GM19023 (cell line): ENCODE data around the gene ALDOA.

Experiments
- ATAC-seq: cut with Tn5 transposase; IDR thresholded peaks from one replicate; pipeline ENCODE4 v1.9.1; 2021; ENCODE audit warnings: mild to moderate bottlenecking, moderate library complexity; ENCODE audit not compliant: unreplicated experiment

ALDOA gene

GRCh38 chr16:30088832-30089624 lies 23.5 kb downstream of the ALDOA start:
- no peak for ATAC-seq

- no peak for ATAC-seq
These were observed 25.2 kb downstream of the ALDOA start for GRCh38 chr16:30090610-30091331.

- ATAC-seq: peak; percentile 67
These were observed 26.2 kb downstream of the ALDOA start, which contains the start of gene TBX6 for GRCh38 chr16:30091474-30092372. TSS of gene TBX6 (minus strand) at chr16:30091924. CDS start at chr16:30091193, 731 bp downstream.

GRCh38 chr16:30092373-30093010 lies 26.9 kb downstream of the ALDOA start:
- ATAC-seq: peak; percentile 39

- no peak for ATAC-seq
These were observed 29.1 kb downstream of the ALDOA start for GRCh38 chr16:30094541-30095165.

GRCh38 chr16:30095166-30096078 lies 29.9 kb downstream of the ALDOA start:
- ATAC-seq: no peak

- peak; percentile 44 for ATAC-seq
These were observed 30.7 kb downstream of the ALDOA start, which contains the start of gene YPEL3 for GRCh38 chr16:30096105-30096861. TSS of gene YPEL3 (minus strand) at chr16:30096213. CDS start at chr16:30095482, 731 bp downstream.

- ATAC-seq: no peak
These were observed 31.5 kb downstream of the ALDOA start for GRCh38 chr16:30096862-30097563.

- no peak for ATAC-seq
These were observed 38.5 kb downstream of the ALDOA start for GRCh38 chr16:30104090-30104489.

- no peak for ATAC-seq
These were observed 38.9 kb downstream of the ALDOA start for GRCh38 chr16:30104492-30104891.

GRCh38 chr16:30108059-30108850 lies 42.7 kb downstream of the ALDOA start:
- no peak for ATAC-seq

- ATAC-seq: no peak
These were observed 45.1 kb downstream of the ALDOA start for GRCh38 chr16:30110661-30111060.

- ATAC-seq: no peak
These were observed 46.9 kb downstream of the ALDOA start for GRCh38 chr16:30112197-30113030.

GRCh38 chr16:30113031-30113710 lies 47.6 kb downstream of the ALDOA start, which contains the start of gene GDPD3:
TSS of gene GDPD3 (minus strand) at chr16:30113537. CDS start at chr16:30113478, 59 bp downstream.
- ATAC-seq: no peak

GRCh38 chr16:30113711-30114333 lies 48.3 kb downstream of the ALDOA start:
- ATAC-seq: no peak
